Measurements from ENCODE around the gene RASA2.
A peak's percentile ranks its signal among the peaks of the same experiment; 100 is the strongest.

The RASA2 gene

GRCh38 chr3:141649871-141650270, 163.0 kb downstream of the RASA2 start:
- TF ChIP-seq, protein P1, sequence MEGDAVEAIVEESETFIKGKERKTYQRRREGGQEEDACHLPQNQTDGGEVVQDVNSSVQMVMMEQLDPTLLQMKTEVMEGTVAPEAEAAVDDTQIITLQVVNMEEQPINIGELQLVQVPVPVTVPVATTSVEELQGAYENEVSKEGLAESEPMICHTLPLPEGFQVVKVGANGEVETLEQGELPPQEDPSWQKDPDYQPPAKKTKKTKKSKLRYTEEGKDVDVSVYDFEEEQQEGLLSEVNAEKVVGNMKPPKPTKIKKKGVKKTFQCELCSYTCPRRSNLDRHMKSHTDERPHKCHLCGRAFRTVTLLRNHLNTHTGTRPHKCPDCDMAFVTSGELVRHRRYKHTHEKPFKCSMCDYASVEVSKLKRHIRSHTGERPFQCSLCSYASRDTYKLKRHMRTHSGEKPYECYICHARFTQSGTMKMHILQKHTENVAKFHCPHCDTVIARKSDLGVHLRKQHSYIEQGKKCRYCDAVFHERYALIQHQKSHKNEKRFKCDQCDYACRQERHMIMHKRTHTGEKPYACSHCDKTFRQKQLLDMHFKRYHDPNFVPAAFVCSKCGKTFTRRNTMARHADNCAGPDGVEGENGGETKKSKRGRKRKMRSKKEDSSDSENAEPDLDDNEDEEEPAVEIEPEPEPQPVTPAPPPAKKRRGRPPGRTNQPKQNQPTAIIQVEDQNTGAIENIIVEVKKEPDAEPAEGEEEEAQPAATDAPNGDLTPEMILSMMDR (conservative IDR thresholded peaks at IDR 0.05; ENCODE audit: control insufficient read depth, insufficient read depth, low read depth, low read length), result no peak
- no peak for DNase-seq (ENCODE audit: low read depth)
- H3K4me3 ChIP-seq (ENCODE audit: control insufficient read depth, low read depth, low read length), result no peak overlapping the region

- TF ChIP-seq, protein P1 (conservative IDR thresholded peaks at IDR 0.05; ENCODE audit: control insufficient read depth, insufficient read depth, low read depth, low read length), result no peak
- H3K4me3 ChIP-seq (ENCODE audit: control insufficient read depth, low read depth, low read length), result no peak overlapping the region
- DNase-seq (ENCODE audit: low read depth), result no peak
Measured at GRCh38 chr3:141650783-141651182, 164.0 kb downstream of the RASA2 start.

GRCh38 chr3:141651409-141651808, 164.6 kb downstream of the RASA2 start:
- no peak for DNase-seq (ENCODE audit: low read depth)
- TF ChIP-seq, protein P1 (conservative IDR thresholded peaks at IDR 0.05; ENCODE audit: control insufficient read depth, insufficient read depth, low read depth, low read length), result no peak
- no peak overlapping the region for H3K4me3 ChIP-seq (ENCODE audit: control insufficient read depth, low read depth, low read length)

DNA sequence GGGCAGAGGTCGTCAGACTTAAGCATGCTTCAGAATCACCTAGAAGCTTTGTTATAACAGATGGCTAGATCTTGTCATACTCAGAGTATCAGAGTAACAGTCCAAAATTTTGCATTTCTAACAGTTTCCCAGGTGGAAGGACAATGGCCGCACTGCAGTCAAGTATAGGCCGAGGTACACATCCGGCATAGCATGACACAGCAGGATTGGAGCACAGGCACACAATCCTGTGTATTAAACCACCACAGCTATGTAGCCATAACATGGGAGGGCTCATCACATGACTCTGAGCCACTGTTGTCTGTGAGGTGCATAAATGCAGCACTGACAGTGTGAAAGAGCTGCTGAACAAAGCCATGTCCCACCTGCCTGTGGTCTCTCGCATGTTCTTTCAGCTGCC, 165.5 kb downstream of the RASA2 start:
- no peak for DNase-seq (ENCODE audit: low read depth)
- H3K4me3 ChIP-seq (ENCODE audit: control insufficient read depth, low read depth, low read length), result no peak overlapping the region
- TF ChIP-seq, protein P1 (conservative IDR thresholded peaks at IDR 0.05; ENCODE audit: control insufficient read depth, insufficient read depth, low read depth, low read length), result no peak

GRCh38 chr3:141653847-141654246, 167.0 kb downstream of the RASA2 start:
- TF ChIP-seq, protein P1 (conservative IDR thresholded peaks at IDR 0.05; ENCODE audit: control insufficient read depth, insufficient read depth, low read depth, low read length), result no peak
- DNase-seq (ENCODE audit: low read depth), result no peak
- H3K4me3 ChIP-seq (ENCODE audit: control insufficient read depth, low read depth, low read length), result no peak overlapping the region

DNA sequence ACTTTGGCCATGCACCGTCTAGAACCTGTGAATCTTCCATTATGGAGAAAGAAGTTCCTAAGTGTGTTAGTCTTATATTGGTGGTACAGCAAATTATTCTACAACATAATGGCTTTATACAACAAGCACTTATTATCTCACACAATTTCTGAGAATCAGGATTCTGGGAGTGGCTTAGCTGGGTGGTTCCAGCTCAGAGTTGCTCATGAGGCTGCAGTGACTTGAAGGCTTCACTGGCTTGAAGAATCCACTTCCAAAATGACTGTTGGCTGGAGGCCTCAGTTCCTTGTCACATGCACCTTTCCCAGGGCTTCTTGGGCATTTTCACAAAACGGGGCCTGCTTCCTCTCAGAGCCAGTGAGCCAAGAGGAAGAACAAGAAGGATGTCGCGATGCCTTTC, 169.0 kb downstream of the RASA2 start:
- no peak overlapping the region for H3K4me3 ChIP-seq (ENCODE audit: control insufficient read depth, low read depth, low read length)
- TF ChIP-seq, protein P1 (conservative IDR thresholded peaks at IDR 0.05; ENCODE audit: control insufficient read depth, insufficient read depth, low read depth, low read length), result no peak
- no peak for DNase-seq (ENCODE audit: low read depth)

DNA sequence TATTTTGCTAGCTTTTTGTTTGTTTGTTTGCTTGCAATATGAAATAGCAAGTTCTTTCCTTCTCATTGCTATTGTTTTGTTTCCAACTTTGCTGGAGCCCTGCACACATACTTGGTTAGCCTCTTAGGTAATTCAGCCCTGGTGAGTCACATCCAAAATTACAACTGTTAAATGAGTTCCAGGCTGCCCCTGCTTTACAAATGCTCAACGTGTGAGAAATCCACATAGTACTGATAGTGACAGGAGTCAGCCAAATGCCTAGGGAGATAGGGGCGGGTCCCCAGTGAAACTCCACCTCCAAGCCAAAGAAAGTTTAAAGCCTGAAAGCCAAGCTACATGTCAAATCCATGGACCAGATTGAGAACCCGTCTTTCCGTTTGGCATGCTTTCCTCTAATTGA, 169.9 kb downstream of the RASA2 start:
- peak; percentile 84 for DNase-seq (ENCODE audit: low read depth)
- no peak overlapping the region for H3K4me3 ChIP-seq (ENCODE audit: control insufficient read depth, low read depth, low read length)
- TF ChIP-seq, protein P1 (conservative IDR thresholded peaks at IDR 0.05; ENCODE audit: control insufficient read depth, insufficient read depth, low read depth, low read length), result no peak
